ENCODE measurements around the gene PRLR. TPM values are rescaled to one million over a fixed set of nuclear protein-coding genes. Genes with fewer than 3 reads are reported as not detected.

PRLR gene
- total and polyA plus RNA-seq, 4 donors, result 3.5 to 44.5 (median 14.3) TPM

DNA sequence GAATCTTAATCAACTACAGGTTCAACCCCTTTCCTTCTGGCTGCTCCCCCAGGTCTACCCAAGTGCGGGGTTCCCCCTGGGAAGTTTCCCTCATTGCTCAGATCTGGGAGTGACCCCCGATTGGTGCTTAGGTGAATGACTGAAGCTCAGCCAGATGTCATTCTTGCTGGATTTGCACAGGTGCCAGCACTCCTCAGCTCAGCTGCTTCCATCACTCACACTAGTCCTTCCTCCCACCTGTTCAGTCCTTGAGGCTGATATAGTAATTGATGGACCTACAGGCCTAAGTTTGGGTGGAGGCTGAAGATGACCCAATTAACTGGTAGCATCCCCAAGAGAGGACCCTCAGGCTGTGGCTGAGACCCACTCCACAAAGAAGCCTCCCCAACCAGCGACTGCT lies 32.9 kb downstream of the PRLR start:
- Histone ChIP-seq H3K36me3 (ENCODE audit: control insufficient read depth in 4 of 4, insufficient read depth in 3 of 4, low read depth in 1 of 4, low read length in 3 of 4) (no peaks in the 10 kb centered on the region), H3K27me3 (ENCODE audit: control insufficient read depth in 4 of 4, insufficient read depth in 4 of 4, low read length in 3 of 4) (no peaks in the 10 kb centered on the region), H3K9ac (ENCODE audit: low read depth in 1 of 2, low read length in 2 of 2) (no peak overlapping the region), H3K9me3 (ENCODE audit: control insufficient read depth in 4 of 4, low read length in 3 of 4) (no peaks in the 10 kb centered on the region), H3K27ac (ENCODE audit: low read depth in 1 of 2, low read length in 2 of 2) (no peak overlapping the region), H3K4me3 (ENCODE audit: low read depth in 1 of 3, low read length in 3 of 3) (no peak overlapping the region), H3K4me1 (ENCODE audit: control insufficient read depth in 4 of 4, insufficient read depth in 4 of 4, low read length in 3 of 4) (peaks cover 3 to 16% (median 16%) of the 10 kb centered on the region in 4 donors)
- no peak for DNase-seq (ENCODE audit: low spot score)
- TF ChIP-seq RXRA (IDR thresholded peaks at IDR 0.05) (no peak), FOXA1 (IDR thresholded peaks at IDR 0.05) (no peak), HNF4G (IDR thresholded peaks at IDR 0.05) (no peak), NR2F2 (IDR thresholded peaks at IDR 0.05) (no peak), JUND (IDR thresholded peaks at IDR 0.05) (no peak), SP1 (IDR thresholded peaks at IDR 0.05) (no peak), TAF1 (conservative IDR thresholded peaks at IDR 0.05) (no peak), HNF4A (conservative IDR thresholded peaks at IDR 0.05) (no peak)
- TF ChIP-seq, protein P1, sequence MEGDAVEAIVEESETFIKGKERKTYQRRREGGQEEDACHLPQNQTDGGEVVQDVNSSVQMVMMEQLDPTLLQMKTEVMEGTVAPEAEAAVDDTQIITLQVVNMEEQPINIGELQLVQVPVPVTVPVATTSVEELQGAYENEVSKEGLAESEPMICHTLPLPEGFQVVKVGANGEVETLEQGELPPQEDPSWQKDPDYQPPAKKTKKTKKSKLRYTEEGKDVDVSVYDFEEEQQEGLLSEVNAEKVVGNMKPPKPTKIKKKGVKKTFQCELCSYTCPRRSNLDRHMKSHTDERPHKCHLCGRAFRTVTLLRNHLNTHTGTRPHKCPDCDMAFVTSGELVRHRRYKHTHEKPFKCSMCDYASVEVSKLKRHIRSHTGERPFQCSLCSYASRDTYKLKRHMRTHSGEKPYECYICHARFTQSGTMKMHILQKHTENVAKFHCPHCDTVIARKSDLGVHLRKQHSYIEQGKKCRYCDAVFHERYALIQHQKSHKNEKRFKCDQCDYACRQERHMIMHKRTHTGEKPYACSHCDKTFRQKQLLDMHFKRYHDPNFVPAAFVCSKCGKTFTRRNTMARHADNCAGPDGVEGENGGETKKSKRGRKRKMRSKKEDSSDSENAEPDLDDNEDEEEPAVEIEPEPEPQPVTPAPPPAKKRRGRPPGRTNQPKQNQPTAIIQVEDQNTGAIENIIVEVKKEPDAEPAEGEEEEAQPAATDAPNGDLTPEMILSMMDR (IDR thresholded peaks at IDR 0.05; ENCODE audit: low read depth, low read length, missing input control), result no peak
- WGBS, result 92% methylated on average over 3 of the region's 3 CpGs

DNA sequence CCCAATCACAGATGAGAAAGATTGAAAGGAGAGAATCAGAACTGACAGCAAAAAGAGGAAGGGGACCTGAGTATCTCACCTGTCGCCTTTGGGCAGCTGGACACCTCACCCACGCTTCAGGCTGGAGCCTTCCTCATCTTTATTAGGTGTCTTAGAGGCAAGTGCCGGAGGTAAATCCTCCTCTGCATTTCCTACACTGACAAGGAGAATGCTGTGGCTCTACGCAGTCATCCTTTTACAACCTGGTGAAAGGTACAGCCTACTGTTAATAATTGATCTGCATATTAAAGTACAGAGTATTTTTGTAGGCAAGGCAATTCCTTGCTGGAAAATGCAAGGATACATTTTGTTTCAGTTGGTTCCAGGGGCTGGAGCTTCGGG lies 34.8 kb downstream of the PRLR start:
- no peak overlapping the region for H3K4me3 ChIP-seq (ENCODE audit: low read depth in 1 of 3, low read length in 3 of 3)
- no peaks in the 10 kb centered on the region for H3K27me3 ChIP-seq (ENCODE audit: control insufficient read depth in 4 of 4, insufficient read depth in 4 of 4, low read length in 3 of 4)
- WGBS, result 87% methylated on average over 5 of the region's 5 CpGs
- H3K9me3 ChIP-seq (ENCODE audit: control insufficient read depth in 4 of 4, low read length in 3 of 4), result no peaks in the 10 kb centered on the region
- H3K36me3 ChIP-seq (ENCODE audit: control insufficient read depth in 4 of 4, insufficient read depth in 3 of 4, low read depth in 1 of 4, low read length in 3 of 4), result no peaks in the 10 kb centered on the region
- H3K27ac ChIP-seq (ENCODE audit: low read depth in 1 of 2, low read length in 2 of 2), result no peak overlapping the region
- TF ChIP-seq HNF4A (conservative IDR thresholded peaks at IDR 0.05) (no peak), NR2F2 (IDR thresholded peaks at IDR 0.05) (no peak), FOXA1 (IDR thresholded peaks at IDR 0.05) (no peak), SP1 (IDR thresholded peaks at IDR 0.05) (no peak), YY1 (IDR thresholded peaks at IDR 0.05) (no peak), RAD21 (IDR thresholded peaks at IDR 0.05) (no peak), RXRA (IDR thresholded peaks at IDR 0.05) (no peak), EGR1 (IDR thresholded peaks at IDR 0.05; ENCODE audit: low read depth in 2 of 2) (no peak), JUND (IDR thresholded peaks at IDR 0.05) (no peak), FOXA2 (IDR thresholded peaks at IDR 0.05) (no peak), GABPA (IDR thresholded peaks at IDR 0.05 in 1 of 2, conservative IDR thresholded peaks at IDR 0.05 in 1 of 2) (no peak), TAF1 (conservative IDR thresholded peaks at IDR 0.05) (no peak), HNF4G (IDR thresholded peaks at IDR 0.05) (no peak)
- TF ChIP-seq, protein P2, sequence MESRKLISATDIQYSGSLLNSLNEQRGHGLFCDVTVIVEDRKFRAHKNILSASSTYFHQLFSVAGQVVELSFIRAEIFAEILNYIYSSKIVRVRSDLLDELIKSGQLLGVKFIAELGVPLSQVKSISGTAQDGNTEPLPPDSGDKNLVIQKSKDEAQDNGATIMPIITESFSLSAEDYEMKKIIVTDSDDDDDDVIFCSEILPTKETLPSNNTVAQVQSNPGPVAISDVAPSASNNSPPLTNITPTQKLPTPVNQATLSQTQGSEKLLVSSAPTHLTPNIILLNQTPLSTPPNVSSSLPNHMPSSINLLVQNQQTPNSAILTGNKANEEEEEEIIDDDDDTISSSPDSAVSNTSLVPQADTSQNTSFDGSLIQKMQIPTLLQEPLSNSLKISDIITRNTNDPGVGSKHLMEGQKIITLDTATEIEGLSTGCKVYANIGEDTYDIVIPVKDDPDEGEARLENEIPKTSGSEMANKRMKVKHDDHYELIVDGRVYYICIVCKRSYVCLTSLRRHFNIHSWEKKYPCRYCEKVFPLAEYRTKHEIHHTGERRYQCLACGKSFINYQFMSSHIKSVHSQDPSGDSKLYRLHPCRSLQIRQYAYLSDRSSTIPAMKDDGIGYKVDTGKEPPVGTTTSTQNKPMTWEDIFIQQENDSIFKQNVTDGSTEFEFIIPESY (IDR thresholded peaks at IDR 0.05), result no peak
- TF ChIP-seq, protein P3, sequence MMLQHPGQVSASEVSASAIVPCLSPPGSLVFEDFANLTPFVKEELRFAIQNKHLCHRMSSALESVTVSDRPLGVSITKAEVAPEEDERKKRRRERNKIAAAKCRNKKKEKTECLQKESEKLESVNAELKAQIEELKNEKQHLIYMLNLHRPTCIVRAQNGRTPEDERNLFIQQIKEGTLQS (IDR thresholded peaks at IDR 0.05), result no peak
- TF ChIP-seq, protein P4, sequence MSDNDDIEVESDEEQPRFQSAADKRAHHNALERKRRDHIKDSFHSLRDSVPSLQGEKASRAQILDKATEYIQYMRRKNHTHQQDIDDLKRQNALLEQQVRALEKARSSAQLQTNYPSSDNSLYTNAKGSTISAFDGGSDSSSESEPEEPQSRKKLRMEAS (IDR thresholded peaks at IDR 0.05), result no peak
- peaks cover 3 to 16% (median 16%) of the 10 kb centered on the region in 4 donors for H3K4me1 ChIP-seq (ENCODE audit: control insufficient read depth in 4 of 4, insufficient read depth in 4 of 4, low read length in 3 of 4)
- H3K9ac ChIP-seq (ENCODE audit: low read depth in 1 of 2, low read length in 2 of 2), result no peak overlapping the region
- no peak for DNase-seq (ENCODE audit: low spot score)

Measured in liver (tissue), 9 donors.